COLO829 (cell line): ENCODE results near the gene NR2C2.
"Not testable (repeated sequence)": the region's sequence is repeated elsewhere in the genome, so short reads cannot be mapped to it uniquely, and the experiment has no call there.

Experiments used
- DNase-seq: peaks from one replicate; pipeline ENCODE4 v3.0.0; 2012; ENCODE audit warnings: low spot score

Gene NR2C2

GRCh38 chr3:14959359-14959943 lies 12.1 kb downstream of the NR2C2 start:
- DNase-seq = no peak

GRCh38 chr3:14962762-14963161 lies 15.4 kb downstream of the NR2C2 start:
- no peak for DNase-seq

GRCh38 chr3:14967285-14967684 lies 19.9 kb downstream of the NR2C2 start:
- no peak for DNase-seq

GRCh38 chr3:14969671-14970070 lies 22.3 kb downstream of the NR2C2 start:
- DNase-seq = no peak

- peak; percentile 47 for DNase-seq
Observed at GRCh38 chr3:14976317-14976716, 28.9 kb downstream of the NR2C2 start.

GRCh38 chr3:14980689-14981088 lies 33.3 kb downstream of the NR2C2 start:
- no peak for DNase-seq

GRCh38 chr3:14984581-14985113 lies 37.3 kb downstream of the NR2C2 start:
- DNase-seq = no peak

GRCh38 chr3:14988988-14989394 lies 41.6 kb downstream of the NR2C2 start:
- no peak for DNase-seq

GRCh38 chr3:14989943-14990779 lies 42.8 kb downstream of the NR2C2 start:
- no peak for DNase-seq

GRCh38 chr3:14990780-14991148 lies 43.4 kb downstream of the NR2C2 start:
- DNase-seq = no peak

GRCh38 chr3:14991151-14991742 lies 43.9 kb downstream of the NR2C2 start:
- no peak for DNase-seq

GRCh38 chr3:14991818-14992612 lies 44.6 kb downstream of the NR2C2 start:
- no peak for DNase-seq

GRCh38 chr3:14997941-14998340 lies 50.6 kb downstream of the NR2C2 start:
- no peak for DNase-seq

GRCh38 chr3:14999182-14999581 lies 51.8 kb downstream of the NR2C2 start:
- DNase-seq = not testable (repeated sequence)

- no peak for DNase-seq
Observed at GRCh38 chr3:15007681-15008141, 60.3 kb downstream of the NR2C2 start.

- DNase-seq = no peak
Observed at GRCh38 chr3:15009167-15009566, 61.8 kb downstream of the NR2C2 start.

GRCh38 chr3:15010664-15011063 lies 63.3 kb downstream of the NR2C2 start:
- no peak for DNase-seq

- no peak for DNase-seq
Observed at GRCh38 chr3:15011174-15011573, 63.8 kb downstream of the NR2C2 start.

- no peak for DNase-seq
Observed at GRCh38 chr3:15014606-15015328, 67.4 kb downstream of the NR2C2 start.

GRCh38 chr3:15015456-15015855 lies 68.1 kb downstream of the NR2C2 start:
- DNase-seq = no peak

GRCh38 chr3:15017191-15017590 lies 69.8 kb downstream of the NR2C2 start:
- no peak for DNase-seq
